GM18951 (cell line): ENCODE results near the gene NFKBIL1.
"Not testable (repeated sequence)": the region's sequence is repeated elsewhere in the genome, so short reads cannot be mapped to it uniquely, and the experiment has no call there.

Experiments
- POLR2A ChIP-seq: IDR thresholded peaks from 4 replicates; pipeline ENCODE4 v1.6.1; 2011; ENCODE audit warnings: mild to moderate bottlenecking; ENCODE audit not compliant: insufficient read length, insufficient read depth; ENCODE audit errors: extremely low read depth
- in situ Hi-C: fragments of 300-500 bp; cut with MboI; formaldehyde crosslinking; loops from one replicate; pipeline ENCODE4 v1.12.0; 2022; ENCODE audit warnings: low sequenced_read_pairs, mixed read lengths, inconsistent platforms; ENCODE audit not compliant: unreplicated experiment

Gene NFKBIL1

DNA sequence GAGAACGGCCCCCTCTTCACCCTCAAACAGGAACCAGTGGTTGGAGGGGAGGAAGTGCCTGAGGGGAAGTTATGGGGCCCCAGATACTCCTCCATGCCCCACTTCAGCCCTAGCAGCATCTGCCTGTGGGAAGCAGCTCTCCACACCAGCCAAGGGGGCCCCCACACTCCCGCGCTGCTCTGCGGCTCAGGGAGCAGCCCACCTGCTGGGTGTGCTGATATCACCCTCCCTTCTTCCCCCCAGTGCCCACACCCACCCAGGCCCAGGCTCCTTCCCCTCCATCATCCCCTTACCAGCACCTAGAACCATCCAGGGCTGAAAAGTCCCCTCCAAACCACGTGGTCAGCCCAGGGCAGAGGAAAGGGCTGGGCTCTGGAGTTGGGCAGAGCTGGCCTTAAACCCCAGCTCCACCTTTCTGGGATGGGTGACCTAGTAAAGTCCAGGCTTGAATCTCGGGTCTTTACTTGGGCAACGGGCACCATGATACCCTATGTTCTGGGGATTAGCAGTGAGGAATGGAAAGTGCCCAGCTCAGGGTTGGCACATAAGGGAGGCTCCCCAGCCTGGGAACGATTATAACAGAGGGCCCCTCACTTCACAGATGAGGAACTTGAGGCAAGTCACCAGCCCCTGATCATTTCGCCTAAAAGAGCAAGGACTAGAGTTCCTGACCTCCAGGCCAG is 39.3 kb downstream of the NFKBIL1 start:
- no peak for TF ChIP-seq POLR2A
- in situ Hi-C loops: no loop called here

DNA sequence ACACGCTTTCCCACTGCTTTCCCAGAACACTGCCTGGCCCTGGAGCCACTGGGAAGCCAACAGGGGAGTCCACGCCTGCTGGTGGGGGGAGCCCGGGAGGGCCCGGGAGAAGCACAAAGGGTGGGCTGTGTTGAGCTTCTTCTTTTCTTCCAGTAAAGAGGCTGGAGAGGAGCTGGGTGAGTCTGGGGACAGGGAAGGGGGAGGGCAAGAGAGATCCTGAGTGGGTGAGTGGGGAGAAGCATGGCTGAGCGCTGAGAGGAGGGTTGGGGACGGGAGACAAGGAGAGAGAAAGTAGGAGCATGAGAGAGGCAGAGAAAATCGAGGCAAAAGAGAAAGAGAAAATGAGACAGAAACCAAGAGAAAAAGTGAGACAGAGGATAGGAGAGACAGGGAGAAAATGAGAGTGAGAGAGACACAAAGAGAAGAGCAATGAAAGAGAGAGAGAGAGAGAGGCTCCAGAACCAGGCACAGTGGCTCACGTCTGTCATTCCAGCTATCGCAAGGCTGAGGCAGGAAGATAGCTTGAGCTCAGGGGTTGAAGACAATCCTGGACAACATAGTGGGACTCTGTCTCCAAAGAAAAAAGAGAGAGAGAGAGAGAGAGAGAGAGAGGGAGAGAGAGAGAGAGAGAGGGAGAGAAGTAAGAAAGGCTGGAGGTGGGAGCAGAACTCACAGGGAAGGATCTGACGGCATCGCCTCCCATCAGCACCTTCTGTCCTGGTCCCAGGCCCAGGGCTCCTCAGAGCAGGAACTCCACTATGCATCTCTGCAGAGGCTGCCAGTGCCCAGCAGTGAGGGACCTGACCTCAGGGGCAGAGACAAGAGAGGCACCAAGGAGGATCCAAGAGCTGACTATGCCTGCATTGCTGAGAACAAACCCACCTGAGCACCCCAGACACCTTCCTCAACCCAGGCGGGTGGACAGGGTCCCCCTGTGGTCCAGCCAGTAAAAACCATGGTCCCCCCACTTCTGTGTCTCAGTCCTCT is 40.7 kb downstream of the NFKBIL1 start:
- in situ Hi-C loops: no loop called here
- no peak for TF ChIP-seq POLR2A

- TF ChIP-seq POLR2A: no peak
- in situ Hi-C loops: no loop called here
Observed at GRCh38 chr6:31588871-31589650, 41.7 kb downstream of the NFKBIL1 start.

GRCh38 chr6:31590691-31591090 is 43.3 kb downstream of the NFKBIL1 start:
- in situ Hi-C loops: not testable (repeated sequence)

DNA sequence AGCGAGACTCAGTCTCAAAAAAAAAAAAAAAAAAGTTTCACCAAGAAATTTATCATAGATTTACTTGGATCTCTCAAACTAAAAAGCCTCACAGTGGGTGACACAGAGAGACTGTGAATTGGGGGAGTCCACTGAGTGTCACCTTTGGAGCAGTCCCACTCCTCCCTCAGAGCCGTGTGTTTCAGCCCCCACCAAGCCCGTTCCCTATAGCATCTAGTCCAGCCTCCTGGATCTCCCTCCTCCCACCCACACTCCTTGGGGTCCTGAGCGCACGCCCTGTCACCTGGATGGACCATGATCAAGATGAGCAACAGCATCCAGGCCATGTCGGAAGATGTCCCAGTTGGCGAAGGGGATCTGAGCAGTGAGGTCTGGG is 45.0 kb downstream of the NFKBIL1 start:
- no peak for TF ChIP-seq POLR2A
- in situ Hi-C loops: no loop called here

GRCh38 chr6:31597006-31597405 is 49.6 kb downstream of the NFKBIL1 start:
- in situ Hi-C loops: loop anchor here (5.0 kb wide), 1 partner anchor 45 kb away; no protein-coding TSS in a partner anchor
- TF ChIP-seq POLR2A: no peak

GRCh38 chr6:31607317-31607716 is 59.9 kb downstream of the NFKBIL1 start:
- in situ Hi-C loops: no loop called here
- no peak for TF ChIP-seq POLR2A
